D341Med (cell line): ENCODE measurements around the gene STAG1.
"Not testable (repeated sequence)": the region's sequence is repeated elsewhere in the genome, so short reads cannot be mapped to it uniquely, and the experiment has no call there.

ENCODE experiments used
- DNase-seq: peaks from one replicate; pipeline ENCODE4 v3.0.0; 2012; ENCODE audit warnings: low spot score

The STAG1 gene

DNA sequence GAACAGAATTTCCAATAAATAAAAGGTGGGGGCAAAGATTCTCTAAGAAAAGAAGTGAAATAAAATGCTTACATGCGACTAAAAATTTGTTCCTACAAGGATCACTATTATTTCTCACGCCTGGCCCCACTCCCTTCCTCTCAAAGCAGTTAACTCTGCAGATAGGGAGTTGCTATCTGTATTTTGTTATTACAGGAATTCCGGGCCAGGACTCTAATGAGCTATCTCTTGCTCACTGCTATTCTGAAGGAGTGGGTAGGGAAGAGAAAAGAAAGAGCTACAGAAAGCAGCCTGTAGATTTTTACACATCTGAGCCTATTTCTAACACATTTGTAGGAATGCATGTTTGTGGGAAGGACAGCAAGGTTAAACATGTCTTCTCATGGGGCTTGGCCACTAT, 361.6 kb downstream of the STAG1 start:
- DNase-seq = no peak

DNA sequence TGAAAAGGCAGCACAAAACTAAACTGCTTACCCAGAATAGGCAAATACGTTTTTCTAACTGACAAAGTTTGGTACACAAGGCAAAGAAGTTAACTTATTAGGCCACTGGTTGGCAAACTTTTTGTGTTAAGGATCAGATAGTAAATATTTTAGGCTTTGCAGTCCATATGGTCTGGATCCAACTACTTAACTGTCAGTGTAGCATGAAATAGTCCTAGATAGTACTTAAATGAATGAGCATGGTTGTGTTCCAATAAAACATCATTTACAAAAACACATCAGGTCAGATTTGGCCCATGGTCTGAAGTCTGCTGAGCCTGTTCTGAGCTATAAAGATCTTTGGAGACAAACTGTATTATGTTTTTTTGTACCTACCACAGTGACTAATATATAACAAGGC, 365.1 kb downstream of the STAG1 start:
- DNase-seq = no peak

- no peak for DNase-seq
Observed at GRCh38 chr3:136385457-136385856, 366.7 kb downstream of the STAG1 start.

GRCh38 chr3:136381051-136381450, 371.1 kb downstream of the STAG1 start:
- no peak for DNase-seq

DNA sequence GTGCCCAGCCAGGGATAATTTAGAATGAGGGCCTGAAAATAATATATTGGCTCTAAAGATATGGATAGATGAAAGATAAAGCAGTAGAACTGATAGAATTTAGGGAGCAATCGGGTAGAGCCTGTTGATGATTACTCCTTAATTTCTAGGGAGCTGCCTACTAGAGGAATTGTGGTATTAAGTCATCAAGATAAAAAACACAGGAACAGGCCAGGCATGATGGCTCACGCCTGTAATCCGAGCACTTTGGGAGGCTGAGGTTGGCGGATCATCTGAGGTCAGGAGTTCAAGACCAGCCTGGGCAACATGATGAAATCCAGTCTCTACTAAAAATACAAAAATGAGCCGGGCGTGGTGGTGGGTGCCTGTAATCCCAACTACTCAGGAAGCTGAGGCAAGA, 371.6 kb downstream of the STAG1 start:
- no peak for DNase-seq

DNA sequence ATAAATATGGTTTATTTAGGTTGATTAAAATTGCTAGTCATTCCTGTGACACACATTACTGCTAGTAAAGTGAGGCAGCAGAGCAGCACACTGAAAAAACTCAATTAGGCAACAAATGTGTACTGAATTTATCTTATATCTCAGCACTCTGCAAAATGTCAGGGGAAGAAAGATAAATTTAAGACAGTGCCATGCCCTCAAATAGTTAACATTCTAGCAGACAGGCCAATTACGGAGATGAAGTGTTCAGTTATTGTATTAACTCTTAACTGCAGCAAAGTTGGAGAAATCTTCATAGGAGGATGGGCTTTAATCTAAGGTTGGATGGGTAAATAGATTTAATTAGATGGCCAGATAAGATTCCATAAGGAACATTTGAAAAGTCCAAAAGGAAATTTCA, 374.2 kb downstream of the STAG1 start:
- no peak for DNase-seq

DNA sequence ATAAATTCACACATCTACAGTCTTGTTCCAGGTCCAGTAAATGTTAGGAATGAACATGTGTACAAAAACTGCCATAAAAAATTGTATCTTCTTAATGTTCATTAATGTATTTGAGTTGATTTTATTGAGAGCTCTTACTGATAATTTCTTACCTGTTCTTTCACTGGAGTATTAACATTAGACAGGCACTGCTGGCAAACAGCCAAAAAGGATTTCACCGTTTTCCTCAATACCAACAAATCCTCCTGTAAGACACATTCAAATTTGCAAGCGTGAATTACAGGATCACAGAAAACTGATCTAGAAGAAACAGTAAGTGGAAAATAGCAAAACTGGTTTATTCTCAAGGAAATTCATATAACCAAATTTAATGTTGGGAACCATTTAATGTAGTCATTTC, 374.7 kb downstream of the STAG1 start:
- no peak for DNase-seq

GRCh38 chr3:136375800-136376199, 376.4 kb downstream of the STAG1 start:
- not testable (repeated sequence) for DNase-seq

- no peak for DNase-seq
Observed at GRCh38 chr3:136366289-136366688, 385.9 kb downstream of the STAG1 start.

- no peak for DNase-seq
Observed at GRCh38 chr3:136353461-136353860, 398.7 kb downstream of the STAG1 start.

- no peak for DNase-seq
Observed at GRCh38 chr3:136351905-136352304, 400.3 kb downstream of the STAG1 start.

GRCh38 chr3:136351351-136351750, 400.8 kb downstream of the STAG1 start:
- no peak for DNase-seq

DNA sequence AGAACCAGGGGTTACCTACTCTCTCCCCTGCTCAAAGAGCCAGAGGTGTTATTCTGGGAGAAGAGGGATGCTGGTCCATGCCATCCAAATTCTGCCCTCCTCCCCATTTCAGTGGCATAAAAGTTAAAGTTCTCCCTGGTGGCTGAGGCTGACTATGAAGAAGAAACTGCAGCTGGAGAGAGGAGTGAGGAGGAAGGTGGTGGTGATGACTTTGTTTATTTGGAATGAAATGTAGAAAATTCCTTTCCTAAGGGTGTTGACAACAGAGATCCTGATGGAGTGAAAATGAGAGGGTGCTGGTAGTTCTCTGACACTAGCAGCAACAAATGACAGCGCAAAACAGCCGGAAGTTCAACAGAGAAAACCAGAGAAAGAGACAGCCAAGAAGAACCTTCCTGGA, 401.6 kb downstream of the STAG1 start:
- no peak for DNase-seq

GRCh38 chr3:136350132-136350531, 402.0 kb downstream of the STAG1 start:
- DNase-seq = no peak

- no peak for DNase-seq
Observed at GRCh38 chr3:136346486-136346885, 405.7 kb downstream of the STAG1 start.

GRCh38 chr3:136343873-136344555, 408.2 kb downstream of the STAG1 start:
- no peak for DNase-seq

DNA sequence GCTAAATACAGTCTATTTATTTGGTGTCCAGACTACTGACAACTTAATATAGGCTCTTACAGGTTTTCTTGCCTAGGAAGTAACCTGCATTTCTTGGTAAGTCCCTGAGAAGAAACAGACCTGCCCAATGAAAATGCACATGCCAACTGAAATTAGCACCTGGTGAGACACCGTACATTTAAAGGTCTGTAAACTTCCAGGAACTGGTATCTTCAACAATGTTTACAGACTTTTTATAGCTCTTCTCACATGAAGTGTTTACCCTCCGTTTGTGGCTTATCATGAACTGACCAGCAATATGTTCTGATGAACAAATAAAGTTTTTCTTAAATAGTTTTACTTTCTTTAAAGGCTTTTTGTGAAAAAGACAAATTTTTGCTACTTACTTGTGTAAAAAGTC, 408.7 kb downstream of the STAG1 start:
- DNase-seq = no peak

GRCh38 chr3:136336329-136337100, 415.7 kb downstream of the STAG1 start:
- no peak for DNase-seq

GRCh38 chr3:136334726-136335125, 417.5 kb downstream of the STAG1 start:
- not testable (repeated sequence) for DNase-seq

DNA sequence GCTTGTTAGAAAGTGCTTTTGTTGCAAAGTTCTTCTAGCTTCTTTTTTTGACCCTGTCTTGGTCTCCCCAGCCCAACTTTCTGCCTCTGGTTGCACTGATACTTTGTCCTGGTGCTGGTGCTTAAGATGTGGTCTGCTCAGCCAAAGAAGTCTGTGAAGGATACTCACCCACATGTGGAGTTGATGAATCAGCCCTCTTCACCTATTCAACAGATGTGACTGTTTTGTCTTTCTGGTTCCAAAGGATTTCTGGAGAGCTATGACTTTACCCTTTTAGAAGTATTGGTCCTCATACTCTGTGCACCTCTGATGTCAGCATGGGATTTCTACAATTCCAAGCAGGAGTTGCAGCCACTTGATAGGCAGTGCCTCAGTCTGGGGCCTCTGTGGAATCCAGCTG, 418.0 kb downstream of the STAG1 start:
- no peak for DNase-seq

- DNase-seq = no peak
Observed at GRCh38 chr3:136332776-136333175, 419.4 kb downstream of the STAG1 start.

DNA sequence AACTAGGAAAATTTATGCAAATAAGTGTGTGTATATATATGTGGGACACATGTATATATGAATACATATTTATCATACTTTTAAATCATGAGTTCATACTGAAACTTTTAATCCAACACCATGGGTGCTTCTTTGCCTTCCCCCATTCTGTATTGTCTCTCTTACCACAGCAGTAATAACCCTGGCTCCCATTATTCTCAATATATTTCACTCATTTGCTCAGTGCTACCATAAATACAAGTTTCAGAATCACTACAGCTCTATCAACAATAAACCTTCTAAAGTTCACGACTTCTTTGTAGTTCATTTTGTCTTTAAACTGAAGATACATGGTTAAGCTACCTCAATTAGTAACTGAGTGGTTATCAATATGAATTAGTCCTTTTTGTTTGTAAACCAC, 419.9 kb downstream of the STAG1 start:
- no peak for DNase-seq

DNA sequence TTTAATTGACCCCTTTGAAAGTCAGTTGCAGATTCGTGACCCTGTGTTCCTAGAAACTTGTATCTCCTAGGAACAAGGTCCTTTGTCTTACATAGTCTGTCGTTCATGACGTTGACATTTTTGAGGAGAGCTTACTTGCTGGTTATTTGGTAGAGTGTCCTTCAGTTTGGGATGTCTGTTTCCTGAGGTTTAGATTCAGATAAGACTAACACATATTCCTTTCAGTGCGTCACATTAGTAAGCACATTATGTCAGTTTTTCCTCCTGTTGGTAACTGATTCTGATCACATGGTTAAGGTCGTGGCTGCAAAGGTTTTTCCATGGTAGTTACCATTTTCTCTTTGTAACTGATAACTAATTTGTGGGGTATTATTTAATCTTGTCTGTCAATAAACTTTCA, 421.3 kb downstream of the STAG1 start:
- no peak for DNase-seq

DNA sequence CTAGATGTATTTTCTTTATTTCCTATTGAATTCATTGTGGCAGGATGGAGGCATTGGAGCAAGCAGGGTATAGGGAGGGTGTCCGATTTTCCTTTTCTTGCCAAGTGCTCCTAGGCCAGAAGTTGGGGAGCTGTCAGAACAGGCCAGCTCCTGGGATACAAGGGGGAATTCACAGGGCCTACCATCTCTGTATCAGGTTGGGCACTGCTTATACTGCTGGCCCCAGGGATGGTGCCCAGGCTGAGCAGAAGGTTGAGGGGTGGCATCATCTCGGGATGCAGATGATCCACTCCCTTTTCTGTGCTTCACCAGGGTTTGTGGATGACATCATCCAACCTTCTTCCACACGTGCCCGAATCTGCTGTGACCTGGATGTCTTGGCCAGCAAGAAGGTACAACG, 422.6 kb downstream of the STAG1 start:
- DNase-seq = no peak
